Forelimb muscle (tissue), 1 donor: Measurements from ENCODE around the gene LINC00305. TPM values are rescaled to one million over a fixed set of nuclear protein-coding genes. Genes with fewer than 3 reads are reported as not detected.

Experiments
- DNase-seq: peaks from one replicate; pipeline ENCODE4 v3.0.0-alpha.2; 2013; ENCODE audit warnings: low read depth
- polyA plus RNA-seq: library from polyadenylated mRNA; unstranded; fragments of 120-200 nt; gene quantifications from one replicate; pipeline ENCODE4 v1.2.1, GENCODE V29; 2013; ENCODE audit not compliant: insufficient read length

Gene LINC00305
- polyA plus RNA-seq, 1 donor: not detected

GRCh38 chr18:64115881-64116280, 33.0 kb downstream of the LINC00305 start:
- no peak for DNase-seq

DNA sequence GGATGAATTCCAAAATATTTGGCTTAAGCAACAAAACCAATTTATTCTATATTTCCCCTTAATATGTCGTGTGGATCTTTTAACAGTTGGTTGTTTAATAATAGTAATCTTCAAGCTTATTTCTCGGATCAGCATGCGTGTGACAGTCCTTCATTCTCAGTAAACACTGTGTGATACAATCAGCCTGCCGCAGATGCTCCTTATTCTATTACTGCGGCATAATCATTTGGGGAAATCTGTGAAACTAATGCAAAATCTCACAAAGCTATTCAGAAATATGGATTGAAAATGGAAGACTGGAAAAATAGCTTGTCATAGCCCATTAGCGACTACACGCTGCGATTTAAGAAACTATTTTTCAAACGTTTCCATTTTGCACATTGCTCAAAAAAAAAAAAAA, 36.9 kb downstream of the LINC00305 start:
- no peak for DNase-seq

DNA sequence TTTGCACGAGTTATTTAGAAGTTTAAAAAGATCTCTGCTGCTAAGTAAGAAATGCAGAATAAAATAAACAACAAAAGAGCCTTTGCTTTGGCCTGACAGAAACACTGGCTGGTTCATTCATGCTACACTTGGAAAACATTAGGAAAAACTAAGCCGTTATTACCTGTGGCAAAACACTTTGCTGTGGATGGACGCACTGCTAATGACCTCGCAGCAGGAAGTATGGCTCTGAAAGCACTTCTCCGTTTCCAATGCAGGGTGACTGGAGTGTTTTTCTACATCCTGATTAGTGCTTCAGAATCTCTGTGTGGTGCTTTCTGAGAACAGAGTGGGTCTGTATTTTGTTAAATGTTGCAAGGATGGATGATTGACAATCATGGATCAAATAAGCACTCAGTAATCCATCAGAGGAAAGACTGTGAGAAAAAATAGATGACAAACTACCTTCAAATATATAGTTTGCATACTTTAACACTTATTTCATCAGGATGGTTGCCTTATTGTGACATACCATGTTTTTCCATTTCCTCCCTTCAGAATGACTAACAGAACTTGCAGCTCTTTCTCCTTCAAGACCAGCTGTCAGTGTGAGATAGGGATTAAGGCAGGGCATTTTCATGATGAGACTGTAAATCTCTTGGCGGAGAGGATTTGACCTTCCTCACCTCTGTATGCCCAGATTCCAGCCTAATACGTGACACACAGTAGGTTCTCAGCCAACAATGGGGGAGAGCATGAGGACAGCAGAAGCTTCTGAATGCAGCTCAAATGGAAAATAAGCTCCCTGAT, 38.0 kb downstream of the LINC00305 start:
- no peak for DNase-seq

- DNase-seq: no peak
These were observed 44.9 kb downstream of the LINC00305 start for GRCh38 chr18:64103986-64104385.

DNA sequence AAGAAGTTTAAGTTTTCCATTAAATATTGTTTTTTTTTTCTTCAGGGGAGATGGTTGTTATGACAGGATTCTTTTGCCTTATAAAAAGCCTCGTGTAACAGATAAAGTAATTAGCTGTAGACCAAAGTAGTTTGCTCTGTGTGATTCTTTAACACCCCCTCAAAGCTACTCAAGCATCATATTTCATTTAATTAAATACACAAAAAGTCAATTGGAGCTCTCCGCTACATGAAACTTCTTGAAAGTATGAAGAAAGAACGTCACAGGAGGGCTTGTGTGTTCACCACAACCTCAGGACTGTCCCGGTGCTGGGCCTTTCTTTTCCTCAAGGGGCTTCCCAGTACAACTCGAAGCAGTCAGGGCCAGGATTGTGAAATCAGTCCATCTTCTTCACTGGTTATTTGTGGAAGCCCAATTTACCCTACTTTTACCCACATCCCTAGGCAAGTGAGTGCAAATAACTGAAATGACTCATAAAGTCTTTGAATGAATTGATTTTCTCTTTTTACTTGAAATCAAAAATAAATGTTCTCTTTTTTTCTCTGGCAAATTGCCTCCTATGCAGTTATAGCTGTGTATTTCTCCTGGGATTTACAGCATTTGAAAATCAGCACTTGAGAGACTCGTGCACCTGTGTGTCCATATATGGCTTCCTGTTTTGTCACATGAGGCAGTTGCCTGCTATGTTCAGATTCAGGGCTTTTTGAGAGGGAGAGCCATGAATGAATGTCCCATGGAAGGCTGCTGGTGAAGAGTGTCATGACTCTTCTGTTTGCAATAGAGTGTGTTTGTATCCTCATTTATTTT, 48.6 kb downstream of the LINC00305 start:
- no peak for DNase-seq

GRCh38 chr18:64099244-64099643, 49.6 kb downstream of the LINC00305 start:
- no peak for DNase-seq

GRCh38 chr18:64097497-64097896, 51.4 kb downstream of the LINC00305 start:
- no peak for DNase-seq

DNA sequence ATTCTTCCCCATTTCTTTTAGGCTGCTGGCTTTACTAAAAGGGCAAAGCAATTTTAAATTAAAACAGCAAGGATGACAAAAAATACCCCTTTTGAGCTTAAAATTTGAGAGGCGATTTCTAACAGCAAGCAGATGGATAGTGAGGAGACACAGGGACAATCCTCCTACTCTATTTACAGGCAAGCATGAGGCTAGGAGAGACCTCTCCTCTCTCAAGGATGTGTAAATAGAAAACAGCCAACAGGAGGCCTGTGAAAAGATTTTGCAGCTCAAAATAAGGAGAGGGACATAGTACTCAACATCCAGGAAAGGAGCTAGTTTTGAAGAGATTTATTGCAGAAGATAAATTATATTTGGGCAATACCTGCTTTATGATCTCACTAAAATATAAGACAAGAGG, 53.8 kb downstream of the LINC00305 start:
- no peak for DNase-seq

DNA sequence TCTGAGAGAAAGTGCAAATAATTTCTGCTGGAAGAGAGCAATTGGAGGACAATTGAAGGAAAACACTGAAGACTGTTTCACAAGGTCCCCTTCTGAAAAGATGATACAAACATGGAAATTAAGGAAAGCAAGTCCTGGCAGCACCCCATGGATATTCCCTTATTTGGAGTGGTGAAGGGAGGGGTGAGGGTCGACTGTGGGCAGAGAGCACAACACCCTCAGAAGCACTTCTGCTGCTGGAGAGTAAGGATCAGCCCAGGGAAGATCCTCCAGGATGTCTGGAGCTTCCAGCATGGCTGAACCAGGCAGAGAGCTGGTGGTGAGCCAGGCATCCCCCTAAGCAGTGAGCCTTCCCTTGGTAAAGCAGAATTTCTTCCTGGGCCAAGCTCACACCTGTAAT, 54.7 kb downstream of the LINC00305 start:
- no peak for DNase-seq

DNA sequence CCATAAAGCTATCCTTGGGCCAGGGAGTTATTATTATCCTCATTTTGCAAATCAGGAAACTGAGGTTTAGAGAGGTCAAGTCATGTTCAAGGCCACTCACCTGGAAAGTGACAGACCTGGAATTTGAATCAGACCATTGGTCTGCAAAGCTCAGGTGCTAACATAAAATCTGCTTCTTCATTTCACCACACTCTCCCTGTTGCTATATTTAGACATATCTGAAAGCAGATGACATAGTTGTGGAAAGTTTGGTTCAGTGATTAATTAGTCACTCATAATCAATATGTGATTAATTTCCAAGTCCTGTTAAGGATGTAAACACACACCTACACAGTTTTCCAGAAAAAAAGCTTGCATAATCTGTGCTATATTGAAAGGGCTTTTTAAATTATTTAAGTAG, 57.4 kb downstream of the LINC00305 start:
- DNase-seq: no peak

- DNase-seq: no peak
These were observed 58.0 kb downstream of the LINC00305 start for GRCh38 chr18:64090876-64091275.

GRCh38 chr18:64083916-64084315, 65.0 kb downstream of the LINC00305 start:
- no peak for DNase-seq

GRCh38 chr18:64082513-64082912, 66.4 kb downstream of the LINC00305 start:
- DNase-seq: no peak

DNA sequence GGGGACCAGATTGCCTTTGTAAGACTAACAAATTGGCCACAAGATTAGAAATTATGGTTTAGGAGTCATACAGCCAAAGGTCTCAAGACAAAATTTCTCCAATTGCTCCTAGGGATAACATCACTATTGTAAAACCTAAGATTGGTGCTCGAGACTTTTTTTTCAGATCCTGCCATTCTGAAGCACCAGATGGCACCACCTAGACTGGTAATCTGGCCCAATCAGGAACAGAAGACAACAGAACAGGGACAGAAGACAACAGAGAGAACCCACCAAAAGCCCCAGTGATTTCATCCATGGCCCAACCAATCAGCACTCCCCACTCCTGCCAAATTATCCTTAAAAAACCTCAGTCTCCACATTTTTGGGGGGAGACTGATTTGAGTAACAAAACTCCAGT, 66.8 kb downstream of the LINC00305 start:
- no peak for DNase-seq

- DNase-seq: no peak
These were observed 74.9 kb downstream of the LINC00305 start for GRCh38 chr18:64073971-64074370.

GRCh38 chr18:64055019-64055418, 93.9 kb downstream of the LINC00305 start:
- no peak for DNase-seq

DNA sequence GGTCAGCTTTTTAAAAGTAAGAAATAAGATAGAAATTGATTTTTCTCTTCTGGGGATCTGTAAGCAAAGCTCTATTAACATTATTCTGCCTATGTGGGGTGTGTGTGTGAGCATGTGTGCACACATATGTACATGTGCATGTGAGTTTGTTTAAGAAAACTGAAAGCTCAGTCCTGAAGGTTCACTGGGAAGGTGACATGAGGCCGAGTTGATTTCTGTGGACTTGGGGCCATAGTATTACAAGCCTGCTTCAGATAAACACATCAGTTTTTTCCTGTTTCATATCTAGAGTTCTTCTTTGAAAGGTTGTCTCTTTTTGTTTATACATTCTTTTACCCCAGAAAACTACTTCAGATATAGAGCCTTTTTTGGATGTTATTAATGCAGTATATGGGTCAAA, 95.6 kb downstream of the LINC00305 start:
- no peak for DNase-seq

DNA sequence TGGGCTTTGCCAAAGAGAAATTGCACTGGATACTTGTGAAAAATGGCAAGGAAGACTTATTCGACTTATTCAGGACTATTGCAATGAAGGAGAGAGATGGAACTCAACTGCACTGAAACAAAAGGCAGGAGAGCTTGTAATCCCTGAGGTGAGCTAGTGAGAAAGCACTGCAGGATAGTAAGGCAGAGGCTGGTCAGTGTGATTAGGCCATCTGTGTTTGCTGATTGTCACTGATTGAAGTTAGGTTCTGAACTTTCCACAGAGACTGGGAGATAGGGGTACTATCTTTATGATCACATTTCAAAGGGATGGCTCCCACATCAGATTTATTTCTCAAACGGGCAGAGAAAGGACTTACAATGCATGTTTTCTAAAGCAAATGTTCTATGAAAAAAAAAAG, 96.1 kb downstream of the LINC00305 start:
- DNase-seq: no peak

- DNase-seq: no peak
These were observed 104.3 kb downstream of the LINC00305 start for GRCh38 chr18:64044616-64045015.

- DNase-seq: no peak
These were observed 106.0 kb downstream of the LINC00305 start for GRCh38 chr18:64042728-64043358.

- DNase-seq: no peak
These were observed 111.0 kb downstream of the LINC00305 start for GRCh38 chr18:64037812-64038414.

DNA sequence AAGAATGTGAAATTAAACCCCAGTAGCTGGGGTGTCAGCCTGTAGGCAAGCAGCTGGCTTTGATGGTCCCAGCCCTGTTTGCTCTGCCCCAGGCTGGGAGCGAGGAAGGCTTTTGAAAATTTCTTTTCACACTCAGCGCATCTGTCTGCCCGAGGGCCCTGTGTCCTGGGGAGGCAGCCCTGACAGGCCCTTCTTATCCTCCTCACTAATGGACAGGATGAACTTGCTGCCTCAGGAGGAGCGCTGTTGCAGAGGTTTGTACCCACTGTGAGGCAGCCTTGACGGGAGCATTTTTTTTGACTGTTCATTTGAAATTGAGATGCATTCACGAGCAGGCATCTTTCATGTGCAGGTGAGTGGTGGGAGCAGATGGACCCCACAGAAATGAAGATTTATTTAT, 116.6 kb downstream of the LINC00305 start:
- DNase-seq: no peak
